GM21737 (cell line): ENCODE results near the gene GPX4.

Experiments
- ATAC-seq: cut with Tn5 transposase; IDR thresholded peaks from one replicate; pipeline ENCODE4 v1.9.1; 2021; ENCODE audit warnings: mild to moderate bottlenecking, moderate library complexity; ENCODE audit not compliant: unreplicated experiment

Gene GPX4

GRCh38 chr19:1102407-1103131 is 1.2 kb upstream of the GPX4 start:
- no peak for ATAC-seq

DNA sequence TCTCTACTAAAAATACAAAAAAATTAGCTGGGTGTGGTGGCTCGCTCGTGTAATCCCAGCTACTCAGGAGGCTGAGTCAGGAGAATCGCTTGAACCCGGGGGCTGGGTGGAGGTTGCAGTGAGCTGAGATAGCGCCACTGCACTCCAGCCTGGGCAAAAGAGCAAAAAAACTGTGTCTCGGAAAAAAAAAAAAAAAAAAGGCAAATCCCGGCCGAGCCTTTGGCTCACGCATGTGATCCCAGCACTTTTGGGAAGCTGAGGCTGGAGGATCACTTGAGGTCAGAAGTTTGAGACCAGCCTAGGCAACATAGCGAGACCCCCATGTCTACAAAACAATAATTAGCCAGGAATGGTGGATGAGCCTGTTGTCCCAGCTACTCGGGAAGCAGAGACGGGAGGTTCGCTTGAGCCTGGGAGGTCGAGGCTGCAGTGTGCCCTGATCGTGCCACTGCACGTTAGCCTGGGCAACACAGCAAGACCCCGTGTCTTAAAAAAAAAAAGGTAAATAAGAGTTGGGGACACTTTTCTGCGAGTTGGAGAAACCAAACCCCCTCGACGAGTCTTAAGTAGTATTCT is 574 bp upstream of the GPX4 start:
- ATAC-seq: no peak

GRCh38 chr19:1104311-1105007 is 665 bp downstream of the GPX4 start:
- ATAC-seq: peak; percentile 40

DNA sequence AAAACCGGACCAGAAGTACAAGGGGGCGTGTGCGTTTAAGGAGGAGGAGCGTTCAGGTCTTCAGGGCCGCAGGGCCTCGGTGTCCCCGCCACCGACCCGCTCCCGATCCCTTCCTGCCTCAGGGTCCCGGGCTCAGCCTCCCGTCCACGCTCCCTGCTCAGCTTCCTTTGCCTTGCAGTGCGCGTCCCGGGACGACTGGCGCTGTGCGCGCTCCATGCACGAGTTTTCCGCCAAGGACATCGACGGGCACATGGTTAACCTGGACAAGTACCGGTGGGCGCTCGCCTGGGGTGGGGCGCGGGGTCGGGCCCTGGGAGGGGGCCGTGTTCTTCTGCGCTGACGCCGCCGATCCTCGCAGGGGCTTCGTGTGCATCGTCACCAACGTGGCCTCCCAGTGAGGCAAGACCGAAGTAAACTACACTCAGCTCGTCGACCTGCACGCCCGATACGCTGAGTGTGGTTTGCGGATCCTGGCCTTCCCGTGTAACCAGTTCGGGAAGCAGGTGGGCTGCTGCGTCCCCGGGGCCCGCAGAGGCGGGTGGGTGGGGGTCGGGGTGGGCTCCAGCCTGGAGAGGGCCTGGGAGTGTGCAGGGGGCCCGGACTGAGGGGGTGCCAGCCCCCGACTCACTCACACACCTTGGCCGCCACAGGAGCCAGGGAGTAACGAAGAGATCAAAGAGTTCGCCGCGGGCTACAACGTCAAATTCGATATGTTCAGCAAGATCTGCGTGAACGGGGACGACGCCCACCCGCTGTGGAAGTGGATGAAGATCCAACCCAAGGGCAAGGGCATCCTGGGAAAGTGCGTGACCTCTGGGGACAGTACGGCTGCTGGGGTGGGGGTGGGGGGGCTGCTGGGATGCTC is 1.4 kb downstream of the GPX4 start:
- ATAC-seq: no peak

DNA sequence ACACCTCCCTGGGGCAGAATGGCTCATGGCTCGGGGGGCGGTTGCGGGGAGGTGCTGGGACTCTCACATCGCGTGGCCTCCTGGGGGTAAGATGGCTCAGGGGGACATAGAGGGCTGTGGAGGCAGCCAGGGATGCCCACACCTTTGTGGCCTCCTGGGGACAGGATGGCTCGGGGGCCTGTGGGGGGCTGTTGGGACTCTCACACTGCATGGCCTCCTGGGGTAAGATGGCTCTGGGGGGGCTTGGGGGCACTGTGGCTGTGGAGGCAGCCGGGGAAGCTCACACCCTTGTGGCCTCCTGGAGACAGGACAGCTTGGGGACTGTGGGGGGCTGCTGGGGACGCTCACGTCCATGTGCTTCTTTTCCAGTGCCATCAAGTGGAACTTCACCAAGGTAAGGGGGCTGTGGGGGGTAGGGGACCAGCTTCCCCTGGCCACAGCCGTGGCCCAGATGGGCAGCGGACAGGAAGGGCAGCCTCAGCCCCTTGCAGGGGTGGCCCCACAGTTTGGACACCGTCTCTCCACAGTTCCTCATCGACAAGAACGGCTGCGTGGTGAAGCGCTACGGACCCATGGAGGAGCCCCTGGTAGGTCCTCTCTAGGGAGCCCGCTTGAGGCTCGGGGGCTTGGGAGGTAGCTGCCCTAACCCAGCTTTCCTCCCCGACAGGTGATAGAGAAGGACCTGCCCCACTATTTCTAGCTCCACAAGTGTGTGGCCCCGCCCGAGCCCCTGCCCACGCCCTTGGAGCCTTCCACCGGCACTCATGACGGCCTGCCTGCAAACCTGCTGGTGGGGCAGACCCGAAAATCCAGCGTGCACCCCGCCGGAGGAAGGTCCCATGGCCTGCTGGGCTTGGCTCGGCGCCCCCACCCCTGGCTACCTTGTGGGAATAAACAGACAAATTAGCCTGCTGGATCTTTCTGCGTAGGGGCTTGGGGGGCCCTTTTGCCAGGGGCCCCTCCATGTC is 2.4 kb downstream of the GPX4 start:
- no peak for ATAC-seq

DNA sequence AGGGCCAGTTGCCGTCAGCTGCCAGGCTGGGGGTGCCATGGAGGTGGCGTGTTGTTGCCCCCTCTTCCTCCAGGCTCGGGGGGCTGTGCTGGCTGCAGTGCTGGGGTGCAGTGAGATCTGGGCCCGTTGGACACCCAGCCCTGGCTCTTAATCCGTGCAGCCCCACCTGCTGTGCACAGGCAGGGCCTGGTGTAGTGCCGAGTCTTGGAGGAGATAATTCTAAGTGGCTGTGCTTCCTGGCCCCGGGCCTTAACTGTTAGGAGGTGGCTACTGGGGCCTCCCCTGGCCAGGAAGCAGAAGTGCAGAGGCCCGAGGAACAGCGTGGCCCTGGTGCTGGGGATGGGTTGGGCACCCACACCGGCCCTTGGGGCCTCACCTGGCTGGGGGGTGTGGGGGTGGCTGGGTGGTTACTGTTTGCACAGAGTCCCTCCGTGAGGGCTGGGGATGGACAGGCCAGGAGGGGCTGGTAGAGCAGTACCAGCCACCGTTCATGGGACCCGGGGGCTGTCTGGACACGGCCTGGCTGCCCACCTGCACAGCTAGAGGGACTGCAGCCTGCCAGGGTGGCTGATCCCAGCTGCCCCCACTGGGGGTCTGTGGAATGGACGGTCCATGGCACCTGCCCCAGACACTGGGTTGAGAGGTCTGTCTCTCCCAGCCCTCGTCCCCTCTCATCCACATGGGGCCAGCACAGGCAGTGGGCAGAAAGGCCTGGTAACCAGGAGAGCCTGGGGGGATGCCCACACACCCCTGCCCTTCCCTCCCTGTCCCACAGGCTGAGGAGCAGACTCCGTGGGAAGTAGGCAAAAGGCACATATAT is 3.3 kb downstream of the GPX4 start:
- ATAC-seq: no peak

DNA sequence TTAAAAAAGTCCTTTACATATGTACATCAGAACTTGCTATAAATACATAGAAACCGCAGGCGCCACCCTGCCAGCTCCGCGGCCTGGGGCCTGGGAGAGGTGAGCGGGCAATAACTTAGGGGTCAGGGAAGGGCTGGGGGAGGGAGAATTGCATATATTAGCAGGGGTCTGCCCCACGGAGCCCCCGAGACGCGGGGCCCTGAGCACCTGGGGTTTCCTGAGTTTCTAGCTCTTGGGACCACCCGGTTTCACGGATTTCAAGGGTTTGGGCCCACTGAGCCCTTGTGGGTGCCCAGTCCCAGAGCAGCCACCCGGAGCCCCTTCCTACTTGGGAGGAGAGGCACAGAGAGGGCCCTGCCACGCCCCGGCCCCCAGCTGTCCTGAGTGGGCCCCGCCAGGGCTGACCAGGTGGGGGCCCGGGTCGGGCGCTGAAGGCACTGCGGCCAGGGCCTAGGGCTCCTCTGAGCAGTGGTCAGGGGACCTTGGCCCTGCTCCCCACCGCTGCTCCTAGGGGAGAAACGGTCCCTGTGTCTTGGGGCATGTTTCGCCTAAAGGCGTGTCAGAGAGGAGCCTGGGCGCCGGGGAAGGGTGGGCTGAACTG is 4.0 kb downstream of the GPX4 start:
- no peak for ATAC-seq

DNA sequence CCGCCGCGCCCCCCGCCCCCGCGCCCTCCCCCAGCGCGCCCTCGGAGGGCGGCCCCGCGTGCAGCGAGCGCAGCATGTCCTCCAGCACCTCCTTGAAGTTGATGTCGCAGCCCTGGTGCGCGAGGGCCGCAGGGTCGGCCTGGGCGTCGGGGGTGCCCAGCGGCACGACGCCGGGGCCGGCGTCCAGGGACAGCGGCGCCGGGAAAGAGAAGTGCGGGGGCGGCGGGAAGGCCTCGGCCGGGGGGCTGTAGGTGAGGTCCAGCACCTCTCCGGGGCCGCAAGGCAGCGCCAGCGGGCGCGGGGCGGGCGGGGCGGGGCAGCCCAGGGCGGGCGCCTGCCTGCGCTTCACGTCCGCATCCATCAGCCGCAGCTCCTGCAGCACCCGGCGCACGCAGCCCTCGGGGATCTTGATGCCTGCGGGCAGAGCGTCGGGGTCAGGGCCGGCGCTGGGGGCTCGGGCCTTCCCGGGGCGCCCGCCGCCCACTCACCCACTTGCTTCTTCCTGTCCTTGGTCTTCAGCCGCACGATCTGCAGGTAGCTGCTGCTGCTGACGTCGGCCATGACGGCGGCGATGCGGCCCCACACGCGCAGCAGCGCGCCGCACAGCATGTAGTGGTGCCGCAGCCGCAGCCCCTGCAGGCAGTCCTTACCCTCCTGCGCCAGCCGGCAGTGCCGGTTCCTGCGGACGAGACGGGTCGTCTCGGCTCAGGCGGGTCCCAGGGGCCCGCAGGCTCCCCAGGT is 4.7 kb downstream of the GPX4 start:
- ATAC-seq: no peak

DNA sequence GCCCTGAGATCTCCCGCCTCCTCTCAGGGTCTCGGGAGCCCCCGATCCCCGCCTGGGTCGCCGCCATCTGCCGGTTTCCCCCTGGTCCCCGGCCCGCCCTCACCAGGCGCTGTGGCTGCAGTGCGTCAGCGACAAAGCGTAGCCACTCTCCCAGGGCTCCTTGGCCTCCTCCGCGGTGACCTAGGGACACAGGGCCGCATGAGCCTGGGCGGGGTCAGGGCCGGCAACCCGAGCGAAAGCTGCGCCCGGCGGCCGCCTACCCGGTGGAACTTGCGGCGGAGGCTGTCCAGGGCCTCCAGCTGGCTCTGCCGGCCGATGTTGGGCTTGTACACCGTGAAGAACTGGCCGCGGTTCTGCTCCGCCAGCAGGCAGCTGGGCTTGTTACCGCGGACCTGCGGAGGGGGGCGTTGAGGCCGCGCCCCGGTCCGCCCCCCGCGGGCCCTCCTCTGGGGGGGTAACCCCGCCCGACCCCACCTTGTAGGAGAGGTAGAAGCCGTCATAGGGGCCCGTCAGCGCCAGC is 5.3 kb downstream of the GPX4 start:
- no peak for ATAC-seq

DNA sequence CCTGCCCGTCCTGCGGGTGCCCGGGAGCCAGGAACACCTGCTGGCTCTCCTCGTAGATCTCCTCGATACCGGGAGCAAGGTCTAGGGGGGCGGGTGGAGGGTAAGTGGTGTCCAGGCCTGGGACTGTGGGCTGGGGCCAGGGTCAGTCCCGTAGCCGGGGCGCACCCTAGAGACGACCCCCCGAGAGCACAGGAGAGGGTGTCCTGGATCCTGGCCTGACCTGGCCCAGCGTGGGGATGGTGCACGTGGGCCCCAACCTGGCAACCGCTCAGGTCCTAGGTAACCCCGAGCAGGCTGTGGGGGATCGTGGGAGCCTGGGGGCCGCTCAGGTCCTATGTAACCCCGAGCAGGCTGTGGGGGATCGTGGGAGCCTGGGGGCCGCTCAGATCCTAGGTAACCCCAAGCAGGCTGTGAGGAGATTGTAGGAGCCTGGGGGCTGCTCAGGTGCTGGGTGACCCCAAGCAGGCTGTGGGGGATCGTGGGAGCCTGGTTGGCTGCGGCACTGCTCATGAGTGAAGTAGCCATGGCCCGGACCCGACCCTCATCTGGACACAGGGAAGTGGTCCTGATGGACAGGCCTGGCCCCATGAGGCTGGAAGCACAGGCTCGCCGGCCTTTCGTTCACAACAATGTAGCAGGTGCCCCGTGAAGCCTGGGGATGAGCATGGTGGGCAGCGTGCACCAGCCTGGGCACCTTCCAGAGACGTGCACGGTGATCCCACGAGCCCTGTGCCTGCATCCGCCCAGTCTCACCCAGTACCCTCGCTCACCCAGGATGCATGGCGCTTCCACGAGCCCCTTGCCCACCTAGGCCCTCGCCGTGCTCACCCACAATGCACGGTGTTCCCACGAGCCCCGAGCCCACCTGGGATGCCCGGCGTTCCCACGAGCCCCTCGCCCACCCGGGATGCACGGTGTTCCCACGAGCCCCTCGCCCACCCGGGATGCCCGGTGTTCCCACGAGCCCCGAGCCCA is 6.2 kb downstream of the GPX4 start:
- no peak for ATAC-seq

GRCh38 chr19:1110809-1111640 is 7.2 kb downstream of the GPX4 start:
- no peak for ATAC-seq

DNA sequence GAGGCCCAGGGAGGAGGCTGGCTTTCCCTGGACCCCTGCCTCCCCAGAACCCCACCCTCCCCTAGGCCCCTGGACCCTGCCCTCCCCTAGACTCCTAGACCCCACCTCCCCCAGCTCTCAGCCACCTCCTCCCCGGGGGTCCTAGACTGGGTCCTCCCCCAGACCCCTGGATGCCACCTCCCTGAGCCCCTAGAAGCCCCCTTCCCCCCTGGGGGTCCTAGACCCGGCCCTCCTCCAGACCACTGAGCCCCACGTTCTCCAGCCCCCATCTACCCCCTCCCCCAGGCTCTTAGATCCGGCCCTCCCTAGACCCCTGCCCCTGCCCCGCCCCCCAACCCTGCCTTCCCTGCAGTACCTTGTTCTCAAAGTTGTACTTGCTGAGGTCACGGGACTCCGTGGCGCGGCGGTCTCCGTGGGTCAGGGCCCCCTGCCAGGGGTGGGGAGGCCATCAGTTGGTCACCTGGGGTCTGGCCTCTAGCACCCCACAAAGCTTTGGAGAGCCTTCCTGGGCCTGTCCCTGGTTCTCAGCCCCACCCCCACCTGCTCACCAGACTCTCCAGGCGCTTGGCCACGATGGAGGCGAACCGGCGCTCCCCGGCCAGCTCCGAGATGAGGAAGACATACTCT is 8.0 kb downstream of the GPX4 start:
- no peak for ATAC-seq

- ATAC-seq: no peak
Observed at GRCh38 chr19:1112268-1113029, 8.7 kb downstream of the GPX4 start.

DNA sequence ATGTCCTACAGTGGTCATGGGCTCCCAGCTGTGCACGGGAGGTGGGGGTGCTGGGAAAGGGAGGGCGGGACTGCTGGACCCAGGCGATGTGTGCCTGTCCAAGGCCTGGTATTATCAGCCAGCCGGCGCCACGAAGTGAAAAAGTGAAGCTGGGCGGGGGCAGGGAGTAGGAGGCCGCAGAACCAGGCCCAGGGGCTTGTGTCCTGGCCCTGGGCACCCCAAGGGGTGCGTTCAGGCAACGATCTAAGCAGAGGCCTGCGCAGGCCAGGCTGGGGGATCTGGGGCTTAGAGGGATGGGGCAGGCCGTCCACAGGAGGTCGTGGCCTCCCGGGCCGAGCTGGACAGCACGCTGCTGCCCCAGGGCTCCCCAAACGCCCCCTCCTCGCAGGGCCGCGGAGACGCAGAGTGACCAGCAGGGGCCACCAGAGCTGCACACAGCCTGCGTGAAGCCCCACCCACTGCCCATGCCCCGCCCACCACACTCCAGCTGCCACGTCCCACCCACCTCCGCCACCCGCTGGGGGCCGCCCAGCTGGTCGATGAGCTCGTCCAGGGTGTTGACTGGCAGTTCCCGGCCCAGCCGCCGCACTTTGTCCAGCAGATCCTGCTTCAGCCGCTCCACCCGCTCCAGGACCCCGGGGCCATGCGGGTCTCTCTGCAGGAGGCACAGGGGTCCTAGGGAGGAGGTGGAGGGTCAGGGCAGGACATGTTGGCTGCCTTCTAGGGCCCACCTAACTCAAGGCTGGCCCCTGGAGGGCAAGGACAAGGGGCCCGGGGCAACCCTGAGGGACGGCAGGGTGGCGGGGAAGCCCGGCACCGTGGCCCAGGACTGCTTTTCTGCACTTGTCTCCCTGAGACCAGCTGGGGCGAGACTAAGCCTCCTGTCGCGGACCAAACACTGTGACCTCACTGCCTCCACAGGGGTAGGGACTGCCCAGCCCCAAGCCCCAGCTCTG is 9.5 kb downstream of the GPX4 start:
- peak; percentile 47 for ATAC-seq
